ENCODE results near the gene PHYKPL.

DNA sequence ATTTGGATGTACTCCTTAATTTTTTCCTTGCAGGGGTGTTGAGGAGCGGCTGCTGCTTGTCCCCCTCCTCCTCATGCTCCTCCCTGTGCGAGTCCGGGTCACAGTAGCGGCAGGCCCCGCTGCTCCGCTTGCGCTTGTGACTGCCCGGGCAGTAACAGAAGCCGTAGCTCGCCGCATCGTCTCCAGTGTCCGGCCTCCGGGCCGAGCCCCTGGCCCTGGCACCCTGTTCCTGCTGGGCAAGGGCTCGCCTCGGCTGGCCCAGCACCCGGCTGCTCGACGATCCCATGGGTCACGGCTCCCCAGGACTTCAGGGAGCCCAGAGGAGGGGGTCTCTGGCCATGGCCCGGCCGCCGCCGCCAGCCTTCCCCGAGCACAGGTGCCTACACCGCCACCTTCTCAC, 45.6 kb downstream of the PHYKPL start, which contains the start of gene GMCL2:
- TF ChIP-seq CTCF (conservative IDR thresholded peaks at IDR 0.05; ENCODE audit: low read depth, low read length), result no peak
- TF ChIP-seq EZH2 (IDR thresholded peaks at IDR 0.05; ENCODE audit: borderline replicate concordance, low read depth, low read length, poor library complexity, severe bottlenecking), result no peak
